Skin epidermis (tissue), 12 donors: Measurements from ENCODE around the gene TAF8.

ENCODE experiments used
- H3K27ac ChIP-seq, 21 experiments: fragments of 200-600 bp; sonication (generic) in 11 of 21; one replicate each; pipeline ENCODE4 v1.5.0; 2020; ENCODE audit warnings: mild to moderate bottlenecking in 3 of 21, inconsistent platforms in 2 of 21, moderate library complexity in 2 of 21
- H3K4me3 ChIP-seq, 7 experiments: fragments of 200-600 bp; sonication (generic) in 2 of 7; one replicate each; pipeline ENCODE4 v1.5.0; 2020; ENCODE audit warnings: inconsistent platforms in 2 of 7, mild to moderate bottlenecking in 2 of 7, moderate library complexity in 1 of 7

Gene TAF8

GRCh38 chr6:42113936-42114636 lies 63.8 kb downstream of the TAF8 start:
- Histone ChIP-seq H3K4me3 (no peak overlapping the region), H3K27ac (peak overlapping the region in 6 of 21 experiments; percentile 2 to 59 (median 47))

GRCh38 chr6:42117843-42118161 lies 67.5 kb downstream of the TAF8 start:
- H3K27ac ChIP-seq = peak overlapping the region in 15 of 21 experiments; percentile 5 to 86 (median 60)
- H3K4me3 ChIP-seq = no peak overlapping the region

- Histone ChIP-seq H3K4me3 (no peak overlapping the region), H3K27ac (peak overlapping the region in 15 of 21 experiments; percentile 20 to 86 (median 60))
Observed at GRCh38 chr6:42118162-42119001, 68.1 kb downstream of the TAF8 start.

GRCh38 chr6:42120895-42121865 lies 70.9 kb downstream of the TAF8 start:
- H3K27ac ChIP-seq = peak overlapping the region in 17 of 21 experiments; percentile 64 to 89 (median 77)
- H3K4me3 ChIP-seq = no peak overlapping the region

GRCh38 chr6:42123379-42124103 lies 73.2 kb downstream of the TAF8 start:
- H3K4me3 ChIP-seq = no peak overlapping the region
- peak overlapping the region in 20 of 21 experiments; percentile 37 to 92 (median 80) for H3K27ac ChIP-seq

GRCh38 chr6:42124223-42124836 lies 74.0 kb downstream of the TAF8 start:
- Histone ChIP-seq H3K27ac (peak overlapping the region in 19 of 21 experiments; percentile 37 to 92 (median 81)), H3K4me3 (no peak overlapping the region)

GRCh38 chr6:42125231-42125630 lies 74.9 kb downstream of the TAF8 start:
- Histone ChIP-seq H3K27ac (peak overlapping the region in 11 of 21 experiments; percentile 47 to 92 (median 85)), H3K4me3 (no peak overlapping the region)

GRCh38 chr6:42125663-42126062 lies 75.3 kb downstream of the TAF8 start:
- no peak overlapping the region for H3K4me3 ChIP-seq
- H3K27ac ChIP-seq = peak overlapping the region in 8 of 21 experiments; percentile 8 to 92 (median 72)

GRCh38 chr6:42128460-42129359 lies 78.4 kb downstream of the TAF8 start:
- Histone ChIP-seq H3K27ac (no peak overlapping the region), H3K4me3 (no peak overlapping the region)

GRCh38 chr6:42129360-42129676 lies 79.0 kb downstream of the TAF8 start:
- no peak overlapping the region for H3K4me3 ChIP-seq
- H3K27ac ChIP-seq = no peak overlapping the region

- H3K4me3 ChIP-seq = no peak overlapping the region
- no peak overlapping the region for H3K27ac ChIP-seq
Observed at GRCh38 chr6:42131531-42131930, 81.2 kb downstream of the TAF8 start.

GRCh38 chr6:42133926-42134325 lies 83.6 kb downstream of the TAF8 start:
- Histone ChIP-seq H3K27ac (no peak overlapping the region), H3K4me3 (no peak overlapping the region)

GRCh38 chr6:42135161-42135560 lies 84.8 kb downstream of the TAF8 start:
- Histone ChIP-seq H3K4me3 (no peak overlapping the region), H3K27ac (no peak overlapping the region)

GRCh38 chr6:42135722-42136121 lies 85.4 kb downstream of the TAF8 start:
- Histone ChIP-seq H3K27ac (no peak overlapping the region), H3K4me3 (no peak overlapping the region)

GRCh38 chr6:42136508-42137193 lies 86.3 kb downstream of the TAF8 start:
- Histone ChIP-seq H3K27ac (peak overlapping the region in 18 of 21 experiments; percentile 13 to 78 (median 42)), H3K4me3 (no peak overlapping the region)
